Fibroblast of mammary gland (primary cell): Measurements from ENCODE around the gene TAF3.

Experiments used
- DNase-seq: peaks from one replicate; pipeline ENCODE4 v3.0.0-alpha.2; 2010; ENCODE audit warnings: low read depth
- H3K4me3 ChIP-seq: 2 replicates; pipeline ENCODE4 v1.5.1; 2011; ENCODE audit warnings: low read depth, mild to moderate bottlenecking, low read length, moderate library complexity; ENCODE audit not compliant: control insufficient read depth
- CTCF ChIP-seq: conservative IDR thresholded peaks from 2 replicates; pipeline ENCODE4 v1.5.1; 2011; ENCODE audit warnings: low read depth, low read length, inconsistent platforms; ENCODE audit not compliant: control insufficient read depth, insufficient read depth

TAF3 gene

GRCh38 chr10:8053446-8054243 is 235.3 kb downstream of the TAF3 start:
- peak; percentile 60 for DNase-seq
- TF ChIP-seq CTCF = peak; percentile 45
- H3K4me3 ChIP-seq = peak overlapping the region; percentile 18

GRCh38 chr10:8054244-8054493 is 235.9 kb downstream of the TAF3 start:
- DNase-seq = no peak
- TF ChIP-seq CTCF = no peak
- H3K4me3 ChIP-seq = peak overlapping the region; percentile 18

- TF ChIP-seq CTCF = no peak
- peak within 1 kb of the TSS; percentile 18 for H3K4me3 ChIP-seq
- DNase-seq = no peak
These were observed 236.4 kb downstream of the TAF3 start, which contains the start of gene GATA3 for GRCh38 chr10:8054494-8055407. Gene GATA3 (plus strand): TSS chr10:8054688. CDS start chr10:8055656, 968 bp downstream.

GRCh38 chr10:8055420-8056349 is 237.4 kb downstream of the TAF3 start:
- no peak for TF ChIP-seq CTCF
- DNase-seq = no peak
- H3K4me3 ChIP-seq = no peak overlapping the region

- no peak for TF ChIP-seq CTCF
- H3K4me3 ChIP-seq = no peak overlapping the region
- DNase-seq = no peak
These were observed 238.1 kb downstream of the TAF3 start for GRCh38 chr10:8056378-8056777.

GRCh38 chr10:8056871-8057331 is 238.6 kb downstream of the TAF3 start:
- DNase-seq = no peak
- TF ChIP-seq CTCF = no peak
- H3K4me3 ChIP-seq = no peak overlapping the region
